ENCODE results near the gene CSNK2B. TPM values are rescaled to one million over a fixed set of nuclear protein-coding genes. Genes with fewer than 3 reads are reported as not detected.

Gene CSNK2B
- total RNA-seq (2011; cell fraction: chromatin; rRNA removed; ENCODE audit: low replicate concordance) = 260 and 394 TPM in 2 replicates
- total RNA-seq (2011; cell fraction: nucleolus; rRNA removed) = 152 and 173 TPM in 2 replicates
- 222 and 269 TPM in 2 replicates for total RNA-seq (2011; cell fraction: nucleoplasm; rRNA removed)
- total RNA-seq (2014; rRNA removed) (540 and 633 TPM in 2 replicates), total RNA-seq (2014; rRNA removed; fragmentation: Illumina TruSeq; extraction: Trizol) (434 and 461 TPM in 2 replicates), total RNA-seq (2015; rRNA removed; fragmentation: Illumina TruSeq; extraction: Trizol) (501 and 527 TPM in 2 replicates), total RNA-seq (2021) (512 and 529 TPM in 2 replicates), polyA plus RNA-seq (2011; rRNA removed) (120 and 179 TPM in 2 replicates), polyA plus RNA-seq (2014; fragmentation: Illumina TruSeq; extraction: Trizol) (1,018 and 1,126 TPM in 2 replicates), polyA plus RNA-seq (2014; fragmentation: Nextera tagmentation; extraction: Ambion mirVana) (100 to 1,000 TPM; 870 to 972 TPM), polyA plus RNA-seq (2014; rRNA removed) (237 and 259 TPM in 2 replicates), polyA minus RNA-seq (2011; rRNA and poly(A)+ RNA removed) (244 and 291 TPM in 2 replicates), Bru-seq, nascent RNA (percentile 93 among the genes with signal in this experiment), BruChase-seq, experiment 1, labeled RNA remaining after a 2-hour chase (percentile 90 among the genes with signal in this experiment), BruChase-seq, experiment 2, labeled RNA remaining after a 6-hour chase (percentile 91 among the genes with signal in this experiment)
- polyA plus RNA-seq (2011; cell fraction: cytosol; rRNA removed) = 389 and 405 TPM in 2 replicates
- polyA plus RNA-seq (2011; cell fraction: nucleus; rRNA removed) = 398 and 493 TPM in 2 replicates
- 775 and 1,051 TPM in 2 replicates for polyA plus RNA-seq (2012)
- polyA minus RNA-seq (2011; cell fraction: cytosol; rRNA and poly(A)+ RNA removed) = 191 and 211 TPM in 2 replicates
- polyA minus RNA-seq (2011; cell fraction: nucleus; rRNA and poly(A)+ RNA removed) = 77.7 and 105 TPM in 2 replicates
- long read RNA-seq, experiment 1, transcript CSNK2B-203 (7 exons, 948 nt) = major isoform, 316 of 732 reads
- long read RNA-seq, experiment 1, partial matches to known transcripts = 392 of 732 reads
- long read RNA-seq, experiment 1, other reads (novel, unspliced or antisense) = 13 of 732 reads
- long read RNA-seq, experiment 2, transcript CSNK2B-203 (7 exons, 948 nt) = major isoform, 836 of 963 reads
- long read RNA-seq, experiment 2, partial matches to known transcripts = 64 of 963 reads
- long read RNA-seq, experiment 2, other reads (novel, unspliced or antisense) = 52 of 963 reads
- long read RNA-seq, experiment 3, transcript CSNK2B-203 (7 exons, 948 nt) = major isoform, 597 of 621 reads
- long read RNA-seq, experiment 3, partial matches to known transcripts = 9 of 621 reads
- long read RNA-seq, experiment 3, other reads (novel, unspliced or antisense) = 10 of 621 reads

DNA sequence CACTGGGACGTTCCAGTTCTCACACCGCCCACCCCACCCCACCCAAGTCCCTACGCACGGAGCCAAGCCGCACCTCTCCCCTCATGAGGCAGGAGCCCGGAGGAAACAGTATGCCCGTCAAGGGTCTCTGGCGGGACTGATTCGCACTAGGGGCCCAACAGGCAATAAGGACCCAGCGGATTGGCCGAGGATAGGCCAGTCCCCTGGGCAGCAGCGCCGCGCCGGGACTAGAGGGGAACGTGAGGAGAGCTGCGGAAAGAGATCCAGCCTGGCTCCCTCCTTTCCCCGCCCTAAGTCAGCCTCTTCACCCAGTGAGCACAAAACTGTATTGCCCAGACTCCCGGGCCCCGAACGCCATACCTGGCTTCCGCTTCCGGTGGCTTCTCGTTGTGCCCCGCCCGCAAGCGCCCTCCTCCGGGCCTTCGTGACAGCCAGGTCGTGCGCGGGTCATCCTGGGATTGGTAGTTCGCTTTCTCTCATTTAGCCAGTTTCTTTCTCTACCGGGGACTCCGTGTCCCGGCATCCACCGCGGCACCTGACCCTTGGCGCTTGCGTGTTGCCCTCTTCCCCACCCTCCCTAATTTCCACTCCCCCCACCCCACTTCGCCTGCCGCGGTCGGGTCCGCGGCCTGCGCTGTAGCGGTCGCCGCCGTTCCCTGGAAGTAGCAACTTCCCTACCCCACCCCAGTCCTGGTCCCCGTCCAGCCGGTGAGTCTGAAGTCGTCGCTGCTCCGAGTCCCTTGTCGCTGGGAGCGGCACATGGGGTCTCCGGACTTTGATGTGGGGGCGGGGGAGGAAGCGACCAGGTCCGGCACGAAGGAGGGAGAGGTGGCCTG is at the start of gene CSNK2B:
Gene CSNK2B (plus strand): TSS at position 580 of the 836 bp plus-strand sequence. CDS start 752 bp downstream, outside the sequence.
- Histone ChIP-seq H3K79me2 (ENCODE audit: control insufficient read depth, insufficient read depth, low read length) (peaks cover 77% of the 10 kb centered on the region), H3K9ac (ENCODE audit: insufficient read depth in 1 of 2, low read depth in 2 of 2, low read length in 2 of 2) (peak within 1 kb of the TSS; percentile 96 to 97), H3K27ac (ENCODE audit: extremely low read depth, low read depth, low read length) (peak within 1 kb of the TSS; percentile 97), H3K9me1 (ENCODE audit: control insufficient read depth, insufficient read depth, low read length) (no peaks in the 10 kb centered on the region), H3K4me2 (ENCODE audit: insufficient read depth, low read length) (peak within 1 kb of the TSS; percentile 93), H3K9me3 (replicated peaks; ENCODE audit: control insufficient read depth, insufficient read depth, low read depth, low read length) (no peaks in the 10 kb centered on the region), H2AFZ (ENCODE audit: low read depth, low read length) (peak within 1 kb of the TSS; percentile 79), H3K27me3 (ENCODE audit: control insufficient read depth in 2 of 2, insufficient read depth in 2 of 2, low read length in 2 of 2) (no peaks in the 10 kb centered on the region), H3K4me1 (replicated peaks in 1 of 2; ENCODE audit: control insufficient read depth in 2 of 2, insufficient read depth in 2 of 2, low read length in 2 of 2) (peaks cover 36 to 39% of the 10 kb centered on the region in 2 experiments; a peak in 4 of 5 replicates), H3K4me3 (peak within 1 kb of the TSS; percentile 66), H4K20me1 (replicated peaks; ENCODE audit: control insufficient read depth, insufficient read depth, low read length) (0 out of 2 replicates have a peak, but pooled peaks cover 3% of the 10 kb centered on the region), H3K36me3 (ENCODE audit: control insufficient read depth, insufficient read depth, low read length) (peaks cover 68% of the 10 kb centered on the region)
- ChIA-PET POLR2A (interaction anchor here (0.6 to 9.8 kb wide), 36 partner anchors 10 to 308 kb away, joined by 3 to 267 read pairs (median 8); partner anchors contain the start of genes ABHD16A, APOM, BAG6 and CLIC1), CTCF (ENCODE audit: low intra/inter-chr PET ratio) (interaction anchor here (0.7 kb wide), 1 partner anchor 11 kb away, joined by 5 read pairs; no protein-coding TSS in a partner anchor)
- DNase-seq (ENCODE audit: extremely low read depth in 1 of 4, low spot score in 3 of 4) (peak; percentile 98 to 100 (median 99)), FAIRE-seq (no peak), ATAC-seq (peak; percentile 85)
- intact Hi-C loops (cut with micrococcal nuclease) (loop anchor here (1.0 to 10.0 kb wide), 7 partner anchors 13 to 509 kb away; partner anchors contain the start of genes ABHD16A, AGPAT1, ATP6V1G2 and BAG6), in situ Hi-C loops (cut with MboI) (no loop called here)
- under 1% methylated on average over 63 of the region's 63 CpGs for WGBS (ENCODE audit: insufficient coverage, low coverage, missing lambda C conversion rate)
- no TSS peak for BruUV-seq (replicated peaks)
- no peak for TF ChIP-seq SRSF3 (IDR thresholded peaks at IDR 0.05; ENCODE audit: insufficient read depth, low read length)
- TF ChIP-seq NR3C1 (CRISPR knock-in tag; IDR thresholded peaks at IDR 0.05) = no peak
- peak; percentile 38; the same call in 1 of the 2 replicates for TF ChIP-seq BCOR (IDR thresholded peaks at IDR 0.05)
- TF ChIP-seq NONO (IDR thresholded peaks at IDR 0.05; ENCODE audit: low read depth in 2 of 2, low read length in 1 of 2) = peak in 1 of 2 experiments; percentile 75; a peak in 2 of 4 replicates
- no peak for TF ChIP-seq ARID1B (IDR thresholded peaks at IDR 0.05)
- peak; percentile 67; the same call in 1 of the 2 replicates for TF ChIP-seq LCOR (CRISPR knock-in tag; IDR thresholded peaks at IDR 0.05)
- TF ChIP-seq MTF1 (CRISPR knock-in tag; IDR thresholded peaks at IDR 0.05; ENCODE audit: borderline replicate concordance) = no peak
- no peak for TF ChIP-seq SNRNP70 (optimal IDR thresholded peaks at IDR 0.05; ENCODE audit: low read depth, low read length)
- TF ChIP-seq, protein P1, sequence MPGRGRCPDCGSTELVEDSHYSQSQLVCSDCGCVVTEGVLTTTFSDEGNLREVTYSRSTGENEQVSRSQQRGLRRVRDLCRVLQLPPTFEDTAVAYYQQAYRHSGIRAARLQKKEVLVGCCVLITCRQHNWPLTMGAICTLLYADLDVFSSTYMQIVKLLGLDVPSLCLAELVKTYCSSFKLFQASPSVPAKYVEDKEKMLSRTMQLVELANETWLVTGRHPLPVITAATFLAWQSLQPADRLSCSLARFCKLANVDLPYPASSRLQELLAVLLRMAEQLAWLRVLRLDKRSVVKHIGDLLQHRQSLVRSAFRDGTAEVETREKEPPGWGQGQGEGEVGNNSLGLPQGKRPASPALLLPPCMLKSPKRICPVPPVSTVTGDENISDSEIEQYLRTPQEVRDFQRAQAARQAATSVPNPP (IDR thresholded peaks at IDR 0.05; ENCODE audit: borderline replicate concordance, insufficient read depth, insufficient read length) = no peak
- peak; percentile 98 for TF ChIP-seq RBFOX2 (IDR thresholded peaks at IDR 0.05; ENCODE audit: low read depth, low read length)
- peak; percentile 88 for TF ChIP-seq SMAD1 (IDR thresholded peaks at IDR 0.05; ENCODE audit: low read depth, low read length, partially characterized antibody)
- TF ChIP-seq CBX8 (IDR thresholded peaks at IDR 0.05; ENCODE audit: borderline replicate concordance, extremely low read depth, low read depth, low read length, poor library complexity, severe bottlenecking) = no peak
- TF ChIP-seq PML (IDR thresholded peaks at IDR 0.05; ENCODE audit: low read length) = peak; percentile 91
- TF ChIP-seq EZH2 (IDR thresholded peaks at IDR 0.05; ENCODE audit: borderline replicate concordance, low read depth, low read length) = no peak
- no peak for TF ChIP-seq ELF1 (tag; IDR thresholded peaks at IDR 0.05)
